CD14-positive monocyte (primary cell): ENCODE results near the gene TFEC. TPM values are rescaled to one million over a fixed set of nuclear protein-coding genes. Genes with fewer than 3 reads are reported as not detected.

Experiments
- DNase-seq, 3 donors: peaks; one replicate each; pipeline ENCODE4 v3.0.0-alpha.2; 2011 to 2022
- H2AFZ ChIP-seq: 2 replicates; pipeline ENCODE4 v1.6.0; 2012; ENCODE audit warnings: mild to moderate bottlenecking, low read depth, low read length, inconsistent platforms; ENCODE audit not compliant: insufficient read depth, poor library complexity, severe bottlenecking
- H3K27ac ChIP-seq, 2 donors: 1 replicate in 1 of 2; 2 replicates in 1 of 2; pipeline ENCODE4 v1.5.1; 2012 to 2013; ENCODE audit warnings: low read length in 2 of 2, control low read depth in 1 of 2, inconsistent platforms in 1 of 2, low read depth in 1 of 2, mild to moderate bottlenecking in 1 of 2
- H3K27me3 ChIP-seq, 2 donors: one replicate each; pipeline versions ENCODE4 v1.6.0 to v1.6.1; 2011 to 2013; ENCODE audit warnings: low read length in 2 of 2; ENCODE audit not compliant: control insufficient read depth in 2 of 2, insufficient read depth in 2 of 2
- H3K36me3 ChIP-seq, 2 donors: replicated peaks in 1 of 2; 1 replicate in 1 of 2; 2 replicates in 1 of 2; pipeline versions ENCODE4 v1.5.1 to v1.6.1; 2012 to 2013; ENCODE audit warnings: low read length in 2 of 2, control low read depth in 1 of 2, inconsistent platforms in 1 of 2, mild to moderate bottlenecking in 1 of 2; ENCODE audit not compliant: insufficient read depth in 2 of 2, control insufficient read depth in 1 of 2
- H3K4me1 ChIP-seq, 2 donors: 1 replicate in 1 of 2; 2 replicates in 1 of 2; pipeline versions ENCODE4 v1.5.1 to v1.6.1; 2012 to 2013; ENCODE audit warnings: low read length in 2 of 2, control low read depth in 1 of 2, inconsistent platforms in 1 of 2, mild to moderate bottlenecking in 1 of 2, moderate library complexity in 1 of 2; ENCODE audit not compliant: insufficient read depth in 2 of 2, control insufficient read depth in 1 of 2
- H3K4me2 ChIP-seq: replicated peaks from 2 replicates; pipeline ENCODE3; 2012; ENCODE audit warnings: low read length, moderate library complexity, mild to moderate bottlenecking; ENCODE audit not compliant: poor library complexity, severe bottlenecking; ENCODE audit errors: extremely low read depth
- H3K4me3 ChIP-seq, 3 experiments: fragments of 200-600 bp in 1 of 3; sonication (generic) in 1 of 3; replicated peaks in 1 of 3; 1 replicate in 2 of 3; 2 replicates in 1 of 3; pipeline ENCODE4 v1.5.1; 2011 to 2013; ENCODE audit warnings: low read length in 3 of 3, mild to moderate bottlenecking in 3 of 3, control low read depth in 2 of 3, low read depth in 2 of 3, inconsistent platforms in 1 of 3, moderate library complexity in 1 of 3
- H3K79me2 ChIP-seq: 2 replicates; pipeline ENCODE4 v1.6.0; 2012; ENCODE audit warnings: mild to moderate bottlenecking, control low read depth, inconsistent platforms, low read length, moderate library complexity; ENCODE audit not compliant: insufficient read depth
- H3K9ac ChIP-seq: 2 replicates; pipeline ENCODE4 v1.6.0; 2017; ENCODE audit warnings: low read length, mild to moderate bottlenecking; ENCODE audit not compliant: insufficient read depth, poor library complexity, severe bottlenecking
- H3K9me3 ChIP-seq, 2 donors: replicated peaks in 1 of 2; 1 replicate in 1 of 2; 2 replicates in 1 of 2; pipeline versions ENCODE4 v1.5.1 to v1.6.1; 2012 to 2013; ENCODE audit warnings: low read length in 2 of 2, control low read depth in 1 of 2; ENCODE audit not compliant: control insufficient read depth in 1 of 2, insufficient read depth in 1 of 2
- H4K20me1 ChIP-seq: 2 replicates; pipeline ENCODE4 v1.6.0; 2012; ENCODE audit warnings: mild to moderate bottlenecking, low read length, control low read depth, moderate library complexity; ENCODE audit not compliant: insufficient read depth
- H3K27ac Mint-ChIP-seq, 7 donors: one replicate each; pipeline ENCODE4 v1.8.0; 2020; ENCODE audit warnings: mild to moderate bottlenecking in 7 of 7, mixed read lengths in 7 of 7, moderate library complexity in 6 of 7, inconsistent platforms in 2 of 7
- H3K27me3 Mint-ChIP-seq, 3 donors: one replicate each; pipeline ENCODE4 v1.8.0; 2021 to 2022; ENCODE audit warnings: low read depth in 3 of 3, mild to moderate bottlenecking in 3 of 3, mixed read lengths in 3 of 3, moderate library complexity in 3 of 3, inconsistent platforms in 1 of 3
- H3K36me3 Mint-ChIP-seq, 2 donors: one replicate each; pipeline ENCODE4 v1.8.0; 2020; ENCODE audit warnings: mixed read lengths in 2 of 2, inconsistent platforms in 1 of 2, mild to moderate bottlenecking in 1 of 2
- H3K4me1 Mint-ChIP-seq: one replicate; pipeline ENCODE4 v1.8.0; 2020; ENCODE audit warnings: mild to moderate bottlenecking, mixed read lengths
- H3K4me3 Mint-ChIP-seq, 2 donors: one replicate each; pipeline ENCODE4 v1.8.0; 2020; ENCODE audit warnings: mild to moderate bottlenecking in 2 of 2, mixed read lengths in 2 of 2, moderate library complexity in 1 of 2
- H3K9me3 Mint-ChIP-seq, 7 donors: one replicate each; pipeline ENCODE4 v1.8.0; 2020 to 2022; ENCODE audit warnings: mixed read lengths in 7 of 7, mild to moderate bottlenecking in 6 of 7, moderate library complexity in 6 of 7, inconsistent platforms in 2 of 7
- CTCF ChIP-seq: fragments of 200-600 bp; IDR thresholded peaks from one replicate; pipeline ENCODE4 v1.8.0; 2022; ENCODE audit warnings: antibody characterized with exemption, mild to moderate bottlenecking
- WGBS: methylation state at CpG from one replicate; pipeline ENCODE4 v1.1.5; 2013; ENCODE audit warnings: missing lambda C conversion rate; ENCODE audit not compliant: insufficient coverage; 5-methylcytosine and 5-hydroxymethylcytosine counted together
- intact Hi-C, 2 donors: fragments of 100-400 bp; cut with micrococcal nuclease; formaldehyde crosslinking; loops; one replicate each; pipeline versions ENCODE4 v1.15.0 to v1.15.1; 2023
- polyA plus RNA-seq, 3 donors: library from polyadenylated mRNA; depleted of rRNA in 1 of 3; unstranded in 2 of 3; stranded (reverse) in 1 of 3; fragments of 300-500 nt in 2 of 3; fragments of >200 nt in 1 of 3; fragmentation: Illumina TruSeq in 2 of 3; gene quantifications; 1 replicate in 2 of 3; 2 replicates in 1 of 3; pipeline ENCODE4 v1.2.3, GENCODE V29; 2012 to 2021

The TFEC gene
- polyA plus RNA-seq, 3 donors: 13.3 to 55.9 (median 17.4) TPM

- H3K9me3 ChIP-seq: no peaks in the 10 kb centered on the region
Measured at GRCh38 chr7:115973406-115973805, 57.2 kb downstream of the TFEC start.

GRCh38 chr7:115971506-115971905 is 59.1 kb downstream of the TFEC start:
- Histone ChIP-seq H2AFZ (no peak overlapping the region), H3K4me3 (no peak overlapping the region), H4K20me1 (peaks cover 43% of the 10 kb centered on the region), H3K9ac (no peak overlapping the region), H3K27me3 (no peaks in the 10 kb centered on the region), H3K4me2 (no peak overlapping the region), H3K9me3 (no peaks in the 10 kb centered on the region), H3K79me2 (peaks cover 82% of the 10 kb centered on the region), H3K36me3 (peaks cover 15 to 55% of the 10 kb centered on the region in 2 donors), H3K27ac (peak overlapping the region in 1 of 2 donors; percentile 43), H3K4me1 (peaks cover 15 to 19% of the 10 kb centered on the region in 2 donors)
- Mint-ChIP-seq H3K9me3 (peaks cover 0 to 2% (median 0%) of the 10 kb centered on the region in 7 donors), H3K27ac (no peak overlapping the region), H3K36me3 (peaks cover 39 to 54% of the 10 kb centered on the region in 2 donors), H3K27me3 (no peaks in the 10 kb centered on the region), H3K4me3 (no peak overlapping the region), H3K4me1 (peaks cover 37% of the 10 kb centered on the region)
- DNase-seq: no peak
- TF ChIP-seq CTCF: no peak
- intact Hi-C loops: no loop called here

More at GRCh38 chr7:115973406-115973805, 57.2 kb downstream of the TFEC start:
- peaks cover 33 to 56% of the 10 kb centered on the region in 2 donors for H3K36me3 Mint-ChIP-seq
- H3K79me2 ChIP-seq: peaks cover 93% of the 10 kb centered on the region
- peaks cover 15 to 50% of the 10 kb centered on the region in 2 donors for H3K36me3 ChIP-seq
- no peak overlapping the region for H3K9ac ChIP-seq
- H3K4me3 ChIP-seq: no peak overlapping the region
- H3K9me3 Mint-ChIP-seq: peaks cover 0 to 2% (median 0%) of the 10 kb centered on the region in 7 donors
- WGBS: no CpG with 5 or more reads among the region's 3 CpGs
- no peaks in the 10 kb centered on the region for H3K27me3 Mint-ChIP-seq
- H3K27ac Mint-ChIP-seq: no peak overlapping the region
- no peak for DNase-seq
- H3K27ac ChIP-seq: no peak overlapping the region
- TF ChIP-seq CTCF: no peak
- no peak overlapping the region for H3K4me3 Mint-ChIP-seq
- peaks cover 15 to 16% of the 10 kb centered on the region in 2 donors for H3K4me1 ChIP-seq
- no peaks in the 10 kb centered on the region for H3K27me3 ChIP-seq
- H3K4me1 Mint-ChIP-seq: peaks cover 31% of the 10 kb centered on the region
- no peak overlapping the region for H3K4me2 ChIP-seq
- no peak overlapping the region for H2AFZ ChIP-seq
- intact Hi-C loops: no loop called here
- H4K20me1 ChIP-seq: peaks cover 55% of the 10 kb centered on the region
